Right lobe of liver (tissue), 4 donors: ENCODE results near the gene LITAFD.

Experiments used
- POLR2A ChIP-seq: fragments of 450-650 bp; IDR thresholded peaks from one replicate; pipeline ENCODE4 v1.6.1; 2017; ENCODE audit warnings: antibody characterized with exemption, mild to moderate bottlenecking
- TF ChIP-seq, protein P1 (sequence below), 4 donors: fragments of 200-600 bp in 3 of 4; fragments of 450-650 bp in 1 of 4; IDR thresholded peaks; one replicate each; pipeline versions ENCODE4 v1.5.1 to v1.8.0; 2016 to 2022; ENCODE audit warnings: antibody characterized with exemption in 4 of 4, mild to moderate bottlenecking in 2 of 4
- donor health status: DM: no; HTN: no; CAD: no.
- donor health status: DM: no; HTN: no; CAD: no.
- donor health status: DM: no; HTN: yes; CAD: no.

- TF ChIP-seq POLR2A: no peak
- TF ChIP-seq, protein P1, sequence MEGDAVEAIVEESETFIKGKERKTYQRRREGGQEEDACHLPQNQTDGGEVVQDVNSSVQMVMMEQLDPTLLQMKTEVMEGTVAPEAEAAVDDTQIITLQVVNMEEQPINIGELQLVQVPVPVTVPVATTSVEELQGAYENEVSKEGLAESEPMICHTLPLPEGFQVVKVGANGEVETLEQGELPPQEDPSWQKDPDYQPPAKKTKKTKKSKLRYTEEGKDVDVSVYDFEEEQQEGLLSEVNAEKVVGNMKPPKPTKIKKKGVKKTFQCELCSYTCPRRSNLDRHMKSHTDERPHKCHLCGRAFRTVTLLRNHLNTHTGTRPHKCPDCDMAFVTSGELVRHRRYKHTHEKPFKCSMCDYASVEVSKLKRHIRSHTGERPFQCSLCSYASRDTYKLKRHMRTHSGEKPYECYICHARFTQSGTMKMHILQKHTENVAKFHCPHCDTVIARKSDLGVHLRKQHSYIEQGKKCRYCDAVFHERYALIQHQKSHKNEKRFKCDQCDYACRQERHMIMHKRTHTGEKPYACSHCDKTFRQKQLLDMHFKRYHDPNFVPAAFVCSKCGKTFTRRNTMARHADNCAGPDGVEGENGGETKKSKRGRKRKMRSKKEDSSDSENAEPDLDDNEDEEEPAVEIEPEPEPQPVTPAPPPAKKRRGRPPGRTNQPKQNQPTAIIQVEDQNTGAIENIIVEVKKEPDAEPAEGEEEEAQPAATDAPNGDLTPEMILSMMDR (IDR thresholded peaks at IDR 0.05): no peak
Observed at GRCh38 chr16:8877894-8878522, 4.1 kb upstream of the LITAFD start.
